HepG2 (cell line): ENCODE results near the gene ZNF292. TPM values are rescaled to one million over a fixed set of nuclear protein-coding genes. Genes with fewer than 3 reads are reported as not detected.

Experiments
- ATAC-seq: fragments of 200-7000 bp; cut with Tn5 transposase; 3 replicates; pipeline ENCODE4 v1.9.1; 2020; ENCODE audit warnings: mild to moderate bottlenecking, moderate library complexity
- BruUV-seq: library from RNA; stranded (reverse); fragments of 400-500 nt; replicated peaks from 2 replicates; lab custom pipeline; 2021; lab: Mats Ljungman, UMichigan
- CTCF ChIA-PET: fragments of 300-600 bp; formaldehyde crosslinking; extraction: SDS; loops from one replicate; lab custom pipeline; 2021; ENCODE audit warnings: low total read pairs, inconsistent platforms, low intra/inter-chr PET ratio; lab: Yijun Ruan, JAX
- POLR2A ChIA-PET: fragments of 350-600 bp; sonication (Branson Sonifier 250); formaldehyde crosslinking; loops from one replicate; lab custom pipeline; 2020; ENCODE audit warnings: antibody characterized with exemption, inconsistent platforms; lab: Yijun Ruan, JAX
- DNase-seq: peaks from one replicate; pipeline ENCODE4 v3.0.0-alpha.2; 2015; ENCODE audit warnings: low spot score
- FAIRE-seq: peaks from 3 replicates; lab custom pipeline; 2011; peaks lifted over from hg19 to GRCh38; lab: Jason Lieb, UNC
- H2AFZ ChIP-seq: one replicate; pipeline ENCODE4 v1.6.1; 2011; ENCODE audit warnings: low read length, inconsistent platforms
- H3K27ac ChIP-seq: fragments of 300-600 bp; 3 replicates; pipeline ENCODE4 v1.8.0; 2011; ENCODE audit warnings: mixed run types, mild to moderate bottlenecking, mixed read lengths, low read length, inconsistent platforms; ENCODE audit not compliant: insufficient read depth; ENCODE audit errors: extremely low read length
- H3K27me3 ChIP-seq, 2 experiments: fragments of 200-600 bp in 1 of 2; 2 replicates in 1 of 2; 3 replicates in 1 of 2; pipeline versions ENCODE4 v1.6.0 to v1.8.0; 2011; ENCODE audit warnings: low read length in 2 of 2, mild to moderate bottlenecking in 2 of 2, moderate library complexity in 2 of 2, inconsistent platforms in 1 of 2; ENCODE audit not compliant: insufficient read depth in 2 of 2, control insufficient read depth in 1 of 2
- H3K36me3 ChIP-seq, 2 experiments: fragments of 200-600 bp in 1 of 2; replicated peaks in 1 of 2; 2 replicates in 1 of 2; 3 replicates in 1 of 2; pipeline versions ENCODE4 v1.5.1 to v1.8.0; 2011; ENCODE audit warnings: low read length in 2 of 2, inconsistent platforms in 1 of 2; ENCODE audit not compliant: insufficient read depth in 2 of 2, control insufficient read depth in 1 of 2
- H3K4me1 ChIP-seq: 2 replicates; pipeline ENCODE4 v1.5.1; 2012; ENCODE audit warnings: low read length, inconsistent platforms; ENCODE audit not compliant: insufficient read depth
- H3K4me2 ChIP-seq: 2 replicates; pipeline ENCODE4 v1.6.0; 2011; ENCODE audit warnings: low read depth, low read length, inconsistent platforms
- H3K4me3 ChIP-seq, 3 experiments: fragments of 200-600 bp in 1 of 3; sonication (generic), shearing (Covaris generic) in 1 of 3; replicated peaks in 1 of 3; 2 replicates each; pipeline ENCODE4 v1.5.1; 2011 to 2016; ENCODE audit warnings: low read length in 3 of 3, inconsistent platforms in 2 of 3, low read depth in 2 of 3, mild to moderate bottlenecking in 2 of 3, control low read depth in 1 of 3, mixed read lengths in 1 of 3; ENCODE audit not compliant: insufficient read depth in 1 of 3
- H3K79me2 ChIP-seq: one replicate; pipeline ENCODE4 v1.6.1; 2011; ENCODE audit warnings: low read length, inconsistent platforms; ENCODE audit not compliant: insufficient read depth
- H3K9ac ChIP-seq: 2 replicates; pipeline ENCODE4 v1.6.0; 2011; ENCODE audit warnings: mild to moderate bottlenecking, low read depth, low read length, inconsistent platforms; ENCODE audit not compliant: insufficient read depth
- H3K9me3 ChIP-seq: 2 replicates; pipeline ENCODE4 v1.5.1; 2012; ENCODE audit warnings: mild to moderate bottlenecking, low read length
- H4K20me1 ChIP-seq: 2 replicates; pipeline ENCODE4 v1.6.0; 2011; ENCODE audit warnings: inconsistent platforms, mild to moderate bottlenecking, low read length, moderate library complexity; ENCODE audit not compliant: insufficient read depth
- CHD4 ChIP-seq: fragments of 200-600 bp; sonication (generic); IDR thresholded peaks from 2 replicates; pipeline ENCODE4 v1.7.0; 2017; ENCODE audit warnings: mild to moderate bottlenecking, low read length, borderline replicate concordance
- ETV6 ChIP-seq: sonication (generic); formaldehyde crosslinking; conservative IDR thresholded peaks from 2 replicates; pipeline ENCODE4 v1.4.0; 2020; ENCODE audit warnings: missing genetic modification reagents
- FOXJ3 ChIP-seq: sonication (generic); formaldehyde crosslinking; IDR thresholded peaks from 2 replicates; pipeline ENCODE4 v1.4.0; 2020; ENCODE audit warnings: missing genetic modification reagents, mild to moderate bottlenecking, borderline replicate concordance
- GTF3A ChIP-seq: sonication (generic); formaldehyde crosslinking; conservative IDR thresholded peaks from 2 replicates; pipeline ENCODE4 v1.4.0; 2020; ENCODE audit warnings: mild to moderate bottlenecking, missing genetic modification reagents
- HNRNPLL ChIP-seq: fragments of 200-400 bp; formaldehyde crosslinking; IDR thresholded peaks from 2 replicates; pipeline ENCODE4 v1.6.1; 2017; ENCODE audit warnings: mild to moderate bottlenecking, low read depth, low read length; ENCODE audit not compliant: poor library complexity, severe bottlenecking
- KLF16 ChIP-seq, 2 experiments: sonication (generic) in 1 of 2; formaldehyde crosslinking in 1 of 2; IDR thresholded peaks; 2 replicates each; pipeline versions ENCODE4 v1.6.1 to v1.8.0; 2016 to 2023; ENCODE audit warnings: missing genetic modification reagents in 2 of 2, missing compliant biosample characterization in 1 of 2
- MEF2D ChIP-seq: sonication (generic); formaldehyde crosslinking; IDR thresholded peaks from 2 replicates; pipeline ENCODE4 v1.5.1; 2020; ENCODE audit warnings: mild to moderate bottlenecking, missing genetic modification reagents
- NR2F1 ChIP-seq, 2 experiments: fragments of 450-650 bp in 1 of 2; formaldehyde crosslinking in 1 of 2; IDR thresholded peaks; 2 replicates each; pipeline versions ENCODE4 v1.5.0 to v1.6.1; 2016 to 2020; ENCODE audit warnings: mild to moderate bottlenecking in 1 of 2, missing compliant biosample characterization in 1 of 2, missing genetic modification reagents in 1 of 2, moderate library complexity in 1 of 2
- TFDP1 ChIP-seq: IDR thresholded peaks from 2 replicates; pipeline ENCODE4 v1.6.1; 2016; ENCODE audit warnings: missing compliant biosample characterization, missing genetic modification reagents, borderline replicate concordance
- THAP7 ChIP-seq: sonication (generic); formaldehyde crosslinking; IDR thresholded peaks from 2 replicates; pipeline ENCODE4 v1.8.1; 2023; ENCODE audit warnings: mild to moderate bottlenecking, missing genetic modification reagents
- ZNF367 ChIP-seq: sonication (generic); formaldehyde crosslinking; IDR thresholded peaks from 2 replicates; pipeline ENCODE4 v1.4.0; 2020; ENCODE audit warnings: missing genetic modification reagents, borderline replicate concordance
- ZNF44 ChIP-seq: sonication (generic); formaldehyde crosslinking; IDR thresholded peaks from 2 replicates; pipeline ENCODE4 v1.5.1; 2020; ENCODE audit warnings: mild to moderate bottlenecking, missing genetic modification reagents
- ZNF607 ChIP-seq: sonication (generic); formaldehyde crosslinking; IDR thresholded peaks from 2 replicates; pipeline ENCODE4 v1.5.1; 2020; ENCODE audit warnings: missing genetic modification reagents, mild to moderate bottlenecking, borderline replicate concordance
- in situ Hi-C: cut with HindIII; loops from 2 replicates; pipeline ENCODE4 v1.10.0; 2017; ENCODE audit warnings: low pct_unique_long_range_greater_than_20kb; ENCODE audit not compliant: extremely low pct_ligation_motif_present
- intact Hi-C: fragments of 100-400 bp; cut with micrococcal nuclease; formaldehyde crosslinking; loops from one replicate; pipeline ENCODE4 v1.10.0; 2022; ENCODE audit not compliant: unreplicated experiment
- polyA plus RNA-seq, 8 experiments: library from polyadenylated mRNA; depleted of rRNA in 3 of 8; stranded (reverse) in 7 of 8; unstranded in 1 of 8; fragments of >200 nt; fragmentation: Illumina TruSeq in 4 of 8; extraction: Trizol in 4 of 8; gene quantifications; 2 replicates each; pipeline versions ENCODE4 v1.2.1 to v1.2.3, GENCODE V29; 2011 to 2016; ENCODE audit warnings: low read depth in 4 of 8, missing spikeins in 1 of 8, mixed read lengths in 1 of 8; ENCODE audit not compliant: insufficient read depth in 1 of 8
- total RNA-seq, 5 experiments: library from RNA; depleted of rRNA; stranded (reverse); fragments of >200 nt; fragmentation: Illumina TruSeq; extraction: Trizol; gene quantifications; 2 replicates each; pipeline ENCODE4 v1.2.3, GENCODE V29; 2016; ENCODE audit warnings: low read depth in 1 of 5
- TF ChIP-seq, protein P1 (sequence below): sonication (generic); formaldehyde crosslinking; IDR thresholded peaks from 2 replicates; pipeline ENCODE4 v1.8.0; 2022; ENCODE audit warnings: mild to moderate bottlenecking, missing genetic modification reagents; ENCODE audit not compliant: insufficient replicate concordance
- TF ChIP-seq, protein P2 (sequence below): sonication (generic); formaldehyde crosslinking; IDR thresholded peaks from 2 replicates; pipeline ENCODE4 v1.8.0; 2022; ENCODE audit warnings: mild to moderate bottlenecking, missing genetic modification reagents, borderline replicate concordance

Gene ZNF292
- total and polyA plus RNA-seq, 2 of the 13 experiments (the other 11 are each of a cell fraction or from before 2014, with no cell fraction given): 9.9 to 12.8 TPM

GRCh38 chr6:87244380-87244779 is 89.0 kb downstream of the ZNF292 start:
- no peak overlapping the region for H3K4me3 ChIP-seq
- H3K27me3 ChIP-seq: no peaks in the 10 kb centered on the region
- no peak overlapping the region for H3K4me2 ChIP-seq
- no peaks in the 10 kb centered on the region for H3K4me1 ChIP-seq
- no peak for TF ChIP-seq ZNF367 (CRISPR knock-in tag)
- TF ChIP-seq THAP7: no peak
- TF ChIP-seq, protein P1, sequence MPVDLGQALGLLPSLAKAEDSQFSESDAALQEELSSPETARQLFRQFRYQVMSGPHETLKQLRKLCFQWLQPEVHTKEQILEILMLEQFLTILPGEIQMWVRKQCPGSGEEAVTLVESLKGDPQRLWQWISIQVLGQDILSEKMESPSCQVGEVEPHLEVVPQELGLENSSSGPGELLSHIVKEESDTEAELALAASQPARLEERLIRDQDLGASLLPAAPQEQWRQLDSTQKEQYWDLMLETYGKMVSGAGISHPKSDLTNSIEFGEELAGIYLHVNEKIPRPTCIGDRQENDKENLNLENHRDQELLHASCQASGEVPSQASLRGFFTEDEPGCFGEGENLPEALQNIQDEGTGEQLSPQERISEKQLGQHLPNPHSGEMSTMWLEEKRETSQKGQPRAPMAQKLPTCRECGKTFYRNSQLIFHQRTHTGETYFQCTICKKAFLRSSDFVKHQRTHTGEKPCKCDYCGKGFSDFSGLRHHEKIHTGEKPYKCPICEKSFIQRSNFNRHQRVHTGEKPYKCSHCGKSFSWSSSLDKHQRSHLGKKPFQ (CRISPR knock-in tag): no peak
- TF ChIP-seq KLF16 (CRISPR knock-in tag; IDR thresholded peaks at IDR 0.05): no peak
- TF ChIP-seq CHD4: no peak
- no peak for TF ChIP-seq HNRNPLL
- TF ChIP-seq MEF2D (CRISPR knock-in tag): no peak
- TF ChIP-seq, protein P2, sequence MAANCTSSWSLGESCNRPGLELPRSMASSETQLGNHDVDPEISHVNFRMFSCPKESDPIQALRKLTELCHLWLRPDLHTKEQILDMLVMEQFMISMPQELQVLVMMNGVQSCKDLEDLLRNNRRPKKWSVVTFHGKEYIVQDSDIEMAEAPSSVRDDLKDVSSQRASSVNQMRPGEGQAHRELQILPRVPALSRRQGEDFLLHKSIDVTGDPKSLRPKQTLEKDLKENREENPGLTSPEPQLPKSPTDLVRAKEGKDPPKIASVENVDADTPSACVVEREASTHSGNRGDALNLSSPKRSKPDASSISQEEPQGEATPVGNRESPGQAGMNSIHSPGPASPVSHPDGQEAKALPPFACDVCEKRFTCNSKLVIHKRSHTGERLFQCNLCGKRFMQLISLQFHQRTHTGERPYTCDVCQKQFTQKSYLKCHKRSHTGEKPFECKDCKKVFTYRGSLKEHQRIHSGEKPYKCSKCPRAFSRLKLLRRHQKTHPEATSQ (CRISPR knock-in tag): no peak
- TF ChIP-seq TFDP1 (CRISPR knock-in tag): no peak
- TF ChIP-seq ZNF607 (CRISPR knock-in tag): no peak
- TF ChIP-seq GTF3A: no peak
- TF ChIP-seq FOXJ3 (CRISPR knock-in tag): no peak
- TF ChIP-seq NR2F1 (CRISPR knock-in tag; IDR thresholded peaks at IDR 0.05): no peak
- TF ChIP-seq ETV6 (CRISPR knock-in tag): no peak
- TF ChIP-seq ZNF44: no peak
- no peaks in the 10 kb centered on the region; the same call in none of the 2 replicates for H4K20me1 ChIP-seq
- H2AFZ ChIP-seq: no peak overlapping the region
- no peaks in the 10 kb centered on the region for H3K9me3 ChIP-seq
- no peaks in the 10 kb centered on the region for H3K79me2 ChIP-seq
- in situ Hi-C loops (no loop called here), intact Hi-C loops (loop anchor here (5.0 kb wide), 1 partner anchor 177 kb away; no protein-coding TSS in a partner anchor)
- H3K27ac ChIP-seq: no peak overlapping the region
- peaks cover 9 to 49% of the 10 kb centered on the region in 2 experiments for H3K36me3 ChIP-seq
- peak; percentile 32 for FAIRE-seq
- ATAC-seq: no peak
- BruUV-seq: no TSS peak
- CTCF ChIA-PET: no interaction called here
- no peak for DNase-seq
- H3K9ac ChIP-seq: no peak overlapping the region
- POLR2A ChIA-PET: no interaction called here
